Esophagus squamous epithelium (tissue), 5 donors: ENCODE measurements around the gene ESYT2. TPM values are rescaled to one million over a fixed set of nuclear protein-coding genes. Genes with fewer than 3 reads are reported as not detected.

ENCODE experiments used
- DNase-seq: peaks from one replicate; lab custom pipeline; 2025; lab: John Stamatoyannopoulos, UW
- H3K27ac ChIP-seq, 4 donors: fragments of 200-600 bp; sonication (generic); one replicate each; pipeline ENCODE4 v1.5.1; 2016 to 2019; ENCODE audit warnings: mild to moderate bottlenecking in 1 of 4
- H3K27me3 ChIP-seq, 4 donors: fragments of 200-600 bp; sonication (generic); 1 replicate in 3 of 4; 2 replicates in 1 of 4; pipeline versions ENCODE4 v1.5.1 to v1.6.0; 2017 to 2021; ENCODE audit warnings: antibody characterized with exemption in 1 of 4
- H3K36me3 ChIP-seq, 3 donors: fragments of 200-600 bp; sonication (generic); one replicate each; pipeline ENCODE4 v1.5.1; 2016 to 2019
- H3K4me1 ChIP-seq, 3 donors: fragments of 200-600 bp; sonication (generic); one replicate each; pipeline ENCODE4 v1.5.1; 2017 to 2019
- H3K4me3 ChIP-seq, 4 donors: fragments of 200-600 bp; sonication (generic); 1 replicate in 3 of 4; 2 replicates in 1 of 4; pipeline ENCODE4 v1.5.1; 2016 to 2019; ENCODE audit warnings: mild to moderate bottlenecking in 2 of 4, moderate library complexity in 1 of 4
- H3K9me3 ChIP-seq, 3 donors: fragments of 200-600 bp; sonication (generic); one replicate each; pipeline ENCODE4 v1.5.1; 2016 to 2019
- POLR2A ChIP-seq, 4 donors: fragments of 450-650 bp; IDR thresholded peaks; one replicate each; pipeline ENCODE4 v1.6.1; 2017; ENCODE audit warnings: antibody characterized with exemption in 4 of 4, mild to moderate bottlenecking in 4 of 4, moderate library complexity in 3 of 4
- WGBS, 2 donors: methylation state at CpG; one replicate each; pipeline ENCODE4 v1.1.5; 2018; 5-methylcytosine and 5-hydroxymethylcytosine counted together
- intact Hi-C: fragments of 100-400 bp; cut with DNase I; formaldehyde crosslinking; loops from one replicate; pipeline ENCODE4 v1.15.0; 2022
- total RNA-seq, 4 donors: library from RNA; depleted of rRNA; stranded (reverse); fragments of >200 nt; gene quantifications; one replicate each; pipeline ENCODE4 v1.1.0, GENCODE V29; 2016
- TF ChIP-seq, protein P1 (sequence below), 6 experiments: fragments of 450-650 bp in 4 of 6; fragments of 200-600 bp in 2 of 6; sonication (generic) in 2 of 6; IDR thresholded peaks; one replicate each; pipeline ENCODE4 v1.5.1; 2016 to 2019; ENCODE audit warnings: antibody characterized with exemption in 6 of 6, mild to moderate bottlenecking in 4 of 6, moderate library complexity in 4 of 6
- donor health status: DM: yes; HTN: yes; CAD: no.

Gene ESYT2
- total RNA-seq, 4 donors from 2014 or later, result 52.1 to 94.2 (median 60.5) TPM

DNA sequence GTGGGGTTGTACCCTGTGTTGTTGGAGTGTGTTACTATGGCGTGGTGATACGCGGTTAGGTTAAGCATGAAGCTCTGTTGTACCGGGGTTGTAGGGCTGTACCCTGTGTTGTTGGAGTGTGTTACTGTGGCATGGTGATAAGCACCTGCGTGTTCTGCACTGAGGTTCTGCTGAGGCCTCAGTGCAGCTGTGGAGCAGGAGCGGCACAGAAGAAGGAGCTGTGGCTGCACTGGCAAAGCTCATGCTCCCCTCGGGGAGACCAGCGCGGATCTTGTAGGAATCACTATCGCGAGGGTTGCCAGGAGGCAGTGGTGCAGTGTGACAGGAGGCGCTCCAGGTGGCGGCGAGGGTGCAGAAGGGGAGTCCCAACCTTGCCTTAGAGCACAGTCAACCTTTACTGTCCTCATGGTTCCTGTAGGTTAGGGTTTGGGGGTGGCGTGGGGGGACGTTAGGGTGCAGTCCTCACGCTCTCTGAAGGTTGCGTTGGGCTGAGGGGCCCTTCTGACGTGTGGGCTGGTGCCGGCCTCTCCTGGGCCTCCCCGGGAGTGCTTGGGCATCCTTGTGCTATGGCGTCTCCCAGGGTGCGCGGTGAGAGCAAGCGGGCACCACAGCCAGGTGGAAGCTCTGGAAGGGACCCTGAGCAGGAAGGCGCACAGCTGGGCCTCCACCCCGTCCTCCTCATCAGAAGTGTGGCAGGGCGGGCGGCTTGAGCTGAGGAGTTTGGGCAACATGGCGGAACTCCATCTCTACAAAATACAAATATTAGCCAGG lies 38.1 kb upstream of the ESYT2 start:
- intact Hi-C loops, result no loop called here
- 94 to 97% methylated on average over 6 to 13 of the region's 30 CpGs for WGBS, 2 donors
- peaks cover 0 to 28% (median 0%) of the 10 kb centered on the region in 3 donors for H3K36me3 ChIP-seq
- H3K4me3 ChIP-seq, result no peak overlapping the region
- H3K27ac ChIP-seq, result no peak overlapping the region
- TF ChIP-seq, protein P1, sequence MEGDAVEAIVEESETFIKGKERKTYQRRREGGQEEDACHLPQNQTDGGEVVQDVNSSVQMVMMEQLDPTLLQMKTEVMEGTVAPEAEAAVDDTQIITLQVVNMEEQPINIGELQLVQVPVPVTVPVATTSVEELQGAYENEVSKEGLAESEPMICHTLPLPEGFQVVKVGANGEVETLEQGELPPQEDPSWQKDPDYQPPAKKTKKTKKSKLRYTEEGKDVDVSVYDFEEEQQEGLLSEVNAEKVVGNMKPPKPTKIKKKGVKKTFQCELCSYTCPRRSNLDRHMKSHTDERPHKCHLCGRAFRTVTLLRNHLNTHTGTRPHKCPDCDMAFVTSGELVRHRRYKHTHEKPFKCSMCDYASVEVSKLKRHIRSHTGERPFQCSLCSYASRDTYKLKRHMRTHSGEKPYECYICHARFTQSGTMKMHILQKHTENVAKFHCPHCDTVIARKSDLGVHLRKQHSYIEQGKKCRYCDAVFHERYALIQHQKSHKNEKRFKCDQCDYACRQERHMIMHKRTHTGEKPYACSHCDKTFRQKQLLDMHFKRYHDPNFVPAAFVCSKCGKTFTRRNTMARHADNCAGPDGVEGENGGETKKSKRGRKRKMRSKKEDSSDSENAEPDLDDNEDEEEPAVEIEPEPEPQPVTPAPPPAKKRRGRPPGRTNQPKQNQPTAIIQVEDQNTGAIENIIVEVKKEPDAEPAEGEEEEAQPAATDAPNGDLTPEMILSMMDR (IDR thresholded peaks at IDR 0.05), result no peak
- TF ChIP-seq POLR2A (IDR thresholded peaks at IDR 0.05), result no peak
- DNase-seq, result no peak
- H3K4me1 ChIP-seq, result peaks cover 0 to 24% (median 4%) of the 10 kb centered on the region in 3 donors
- H3K27me3 ChIP-seq, result no peaks in the 10 kb centered on the region
- H3K9me3 ChIP-seq, result no peaks in the 10 kb centered on the region

DNA sequence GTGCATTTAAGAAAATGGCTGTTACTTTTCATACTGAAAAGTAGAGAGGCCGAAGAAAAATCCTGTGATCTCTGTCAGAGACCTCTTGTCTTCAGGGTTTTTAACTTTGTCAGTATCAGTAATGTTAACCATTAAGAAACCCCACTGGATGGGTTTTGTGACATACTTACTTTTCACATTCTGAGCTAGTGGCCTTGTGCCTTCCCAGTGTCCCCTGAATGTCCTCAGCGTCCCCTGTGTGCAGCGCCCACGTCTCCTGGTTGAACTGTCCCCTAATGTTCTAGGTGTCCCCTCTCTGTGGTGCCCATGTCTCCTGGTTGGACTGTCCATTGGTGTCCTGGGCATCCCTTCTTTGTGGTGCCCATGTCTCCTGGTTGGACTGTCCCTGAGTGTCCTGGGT lies 36.7 kb upstream of the ESYT2 start:
- Histone ChIP-seq H3K9me3 (no peaks in the 10 kb centered on the region), H3K36me3 (peaks cover 0 to 14% (median 0%) of the 10 kb centered on the region in 3 donors), H3K4me3 (no peak overlapping the region), H3K4me1 (peaks cover 0 to 24% (median 4%) of the 10 kb centered on the region in 3 donors), H3K27me3 (no peaks in the 10 kb centered on the region), H3K27ac (peak overlapping the region in 1 of 4 donors; percentile 19)
- WGBS, 2 donors, result 94 to 95% methylated on average over 4 of the region's 4 CpGs
- no peak for DNase-seq
- intact Hi-C loops, result no loop called here
- TF ChIP-seq, protein P1 (IDR thresholded peaks at IDR 0.05), result no peak
- no peak for TF ChIP-seq POLR2A (IDR thresholded peaks at IDR 0.05)

DNA sequence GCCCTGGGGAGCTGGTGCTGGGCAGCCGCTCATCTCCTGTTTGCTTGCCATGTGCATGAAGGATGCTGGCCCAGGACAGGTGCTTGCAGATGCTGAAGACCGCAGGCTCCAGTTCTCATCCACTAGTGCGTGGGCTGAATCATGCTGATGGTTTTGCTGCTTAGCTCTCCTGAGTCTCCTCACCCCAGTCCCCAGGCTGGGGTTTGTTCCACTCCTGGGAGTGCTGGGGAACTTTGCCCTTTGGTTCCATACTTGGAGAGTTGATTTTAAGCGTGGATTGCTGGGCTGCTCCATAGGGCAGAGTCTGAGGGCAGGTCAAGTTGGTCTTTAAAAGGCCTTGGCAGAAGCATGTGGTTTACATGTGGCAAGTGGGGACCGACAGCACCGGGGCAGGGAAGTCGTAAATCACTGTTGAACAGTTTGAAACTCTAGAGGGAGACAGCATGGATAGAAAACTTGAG lies 36.2 kb upstream of the ESYT2 start:
- no peaks in the 10 kb centered on the region for H3K9me3 ChIP-seq
- 66 to 81% methylated on average over 4 to 6 of the region's 7 CpGs for WGBS, 2 donors
- intact Hi-C loops, result no loop called here
- TF ChIP-seq, protein P1 (IDR thresholded peaks at IDR 0.05), result no peak
- TF ChIP-seq POLR2A (IDR thresholded peaks at IDR 0.05), result no peak
- peak overlapping the region in 2 of 4 donors; percentile 19 to 28 for H3K27ac ChIP-seq
- no peak for DNase-seq
- no peaks in the 10 kb centered on the region for H3K27me3 ChIP-seq
- H3K36me3 ChIP-seq, result peaks cover 0 to 9% (median 0%) of the 10 kb centered on the region in 3 donors
- H3K4me1 ChIP-seq, result peaks cover 0 to 24% (median 4%) of the 10 kb centered on the region in 3 donors
- H3K4me3 ChIP-seq, result no peak overlapping the region

DNA sequence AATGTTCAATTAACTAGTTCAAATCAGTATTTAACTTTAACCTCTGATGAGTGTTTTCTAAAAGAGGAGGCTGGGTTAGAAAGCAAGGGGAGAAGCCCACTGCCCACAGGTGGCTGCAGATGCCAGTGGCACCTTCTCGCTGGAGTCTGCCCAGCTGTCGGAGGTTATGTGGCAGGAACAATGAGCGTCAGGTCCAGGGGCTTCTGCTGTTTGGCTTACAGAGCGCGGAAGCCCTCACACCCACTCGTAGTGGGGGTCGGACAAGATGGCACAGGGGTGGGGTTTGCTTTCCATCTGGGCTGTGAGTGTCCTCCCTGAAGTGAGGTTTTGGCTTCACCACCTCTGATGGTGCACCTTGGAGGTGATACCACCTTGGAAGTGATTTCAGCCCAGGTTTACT lies 35.5 kb upstream of the ESYT2 start:
- Histone ChIP-seq H3K9me3 (no peaks in the 10 kb centered on the region), H3K4me3 (no peak overlapping the region), H3K4me1 (peaks cover 0 to 29% (median 4%) of the 10 kb centered on the region in 3 donors), H3K27ac (peak overlapping the region in 3 of 4 donors; percentile 90 to 91 (median 91)), H3K27me3 (no peaks in the 10 kb centered on the region), H3K36me3 (peaks cover 0 to 3% (median 0%) of the 10 kb centered on the region in 3 donors)
- intact Hi-C loops, result no loop called here
- TF ChIP-seq POLR2A (IDR thresholded peaks at IDR 0.05), result no peak
- TF ChIP-seq, protein P1 (IDR thresholded peaks at IDR 0.05), result no peak
- no peak for DNase-seq
- WGBS, 2 donors, result 100% methylated on average over 1 to 7 of the region's 7 CpGs

DNA sequence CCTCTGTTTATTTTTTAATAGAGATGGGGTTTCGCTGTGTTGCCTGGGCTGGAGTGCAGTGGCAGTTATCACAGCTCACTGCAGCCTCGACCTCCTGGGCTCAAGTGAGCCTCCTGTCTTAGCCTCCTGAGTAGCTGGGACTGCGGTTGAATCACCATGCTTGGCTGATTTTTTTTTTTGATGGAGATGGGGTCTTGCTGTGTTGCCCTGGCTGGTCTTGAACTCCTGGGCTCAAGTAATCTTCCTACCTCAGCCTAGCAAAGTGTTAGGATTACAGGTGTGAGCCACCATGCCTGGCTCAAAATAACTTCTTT lies 35.2 kb upstream of the ESYT2 start:
- no peak for DNase-seq
- peak overlapping the region; percentile 45 to 81 (median 64) for H3K4me3 ChIP-seq
- no peaks in the 10 kb centered on the region for H3K9me3 ChIP-seq
- H3K27me3 ChIP-seq, result no peaks in the 10 kb centered on the region
- peaks cover 0 to 30% (median 4%) of the 10 kb centered on the region in 3 donors for H3K4me1 ChIP-seq
- no peaks in the 10 kb centered on the region for H3K36me3 ChIP-seq
- 68 to 83% methylated on average over 3 of the region's 3 CpGs for WGBS, 2 donors
- H3K27ac ChIP-seq, result peak overlapping the region; percentile 83 to 91 (median 90)
- no peak for TF ChIP-seq POLR2A (IDR thresholded peaks at IDR 0.05)
- TF ChIP-seq, protein P1 (IDR thresholded peaks at IDR 0.05), result no peak
- intact Hi-C loops, result no loop called here
